Measurements from ENCODE around the gene DIP2C. TPM values are rescaled to one million over a fixed set of nuclear protein-coding genes. Genes with fewer than 3 reads are reported as not detected.

Gene DIP2C
- total RNA-seq, 1 donor from 2014 or later = 10.1 TPM

DNA sequence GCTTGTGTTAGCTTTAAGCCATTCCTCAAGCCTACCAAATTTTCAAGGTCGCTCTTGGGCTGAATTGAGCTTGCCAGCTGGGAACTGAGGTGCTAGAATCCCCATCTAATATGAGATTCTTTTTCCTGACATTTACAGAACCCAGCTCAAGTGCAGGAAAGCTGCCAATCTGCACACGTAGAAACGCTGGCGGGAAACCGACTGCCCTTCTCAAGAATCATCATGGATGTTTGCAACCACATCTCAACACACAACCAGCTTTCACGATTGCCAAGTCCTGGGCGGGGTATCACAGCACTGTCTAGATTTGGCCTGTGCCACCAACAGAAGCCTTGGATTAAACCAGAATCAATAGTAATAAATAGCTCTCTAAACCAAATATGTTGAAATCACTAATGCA lies 203.7 kb downstream of the DIP2C start:
- Histone ChIP-seq H3K9ac (no peak overlapping the region), H3K27ac (no peak overlapping the region), H3K4me1 (peaks cover 24% of the 10 kb centered on the region), H3F3A (ENCODE audit: low read depth) (no peaks in the 10 kb centered on the region), H3K79me2 (ENCODE audit: low read depth) (peaks cover 10% of the 10 kb centered on the region), H3K4me2 (no peak overlapping the region), H4K20me1 (ENCODE audit: low read depth) (peaks cover 47% of the 10 kb centered on the region), H3K9me3 (ENCODE audit: low read depth) (no peaks in the 10 kb centered on the region), H3K4me3 (no peak overlapping the region), H2AFZ (replicated peaks) (no peak overlapping the region), H3K36me3 (no peaks in the 10 kb centered on the region), H3K27me3 (no peaks in the 10 kb centered on the region)
- no peak for TF ChIP-seq EZH2phosphoT487 (IDR thresholded peaks at IDR 0.05)
- TF ChIP-seq, protein P1, sequence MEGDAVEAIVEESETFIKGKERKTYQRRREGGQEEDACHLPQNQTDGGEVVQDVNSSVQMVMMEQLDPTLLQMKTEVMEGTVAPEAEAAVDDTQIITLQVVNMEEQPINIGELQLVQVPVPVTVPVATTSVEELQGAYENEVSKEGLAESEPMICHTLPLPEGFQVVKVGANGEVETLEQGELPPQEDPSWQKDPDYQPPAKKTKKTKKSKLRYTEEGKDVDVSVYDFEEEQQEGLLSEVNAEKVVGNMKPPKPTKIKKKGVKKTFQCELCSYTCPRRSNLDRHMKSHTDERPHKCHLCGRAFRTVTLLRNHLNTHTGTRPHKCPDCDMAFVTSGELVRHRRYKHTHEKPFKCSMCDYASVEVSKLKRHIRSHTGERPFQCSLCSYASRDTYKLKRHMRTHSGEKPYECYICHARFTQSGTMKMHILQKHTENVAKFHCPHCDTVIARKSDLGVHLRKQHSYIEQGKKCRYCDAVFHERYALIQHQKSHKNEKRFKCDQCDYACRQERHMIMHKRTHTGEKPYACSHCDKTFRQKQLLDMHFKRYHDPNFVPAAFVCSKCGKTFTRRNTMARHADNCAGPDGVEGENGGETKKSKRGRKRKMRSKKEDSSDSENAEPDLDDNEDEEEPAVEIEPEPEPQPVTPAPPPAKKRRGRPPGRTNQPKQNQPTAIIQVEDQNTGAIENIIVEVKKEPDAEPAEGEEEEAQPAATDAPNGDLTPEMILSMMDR (IDR thresholded peaks at IDR 0.05) = no peak
- TF ChIP-seq EZH2 (IDR thresholded peaks at IDR 0.05) = no peak
- Mint-ChIP-seq H3K36me3 (peaks cover 26% of the 10 kb centered on the region), H3K27ac (peak overlapping the region; percentile 16), H3K9me3 (peaks cover 7% of the 10 kb centered on the region), H3K4me1 (peaks cover 57% of the 10 kb centered on the region), H3K27me3 (ENCODE audit: insufficient read depth, low read depth) (peaks cover 11% of the 10 kb centered on the region), H3K4me3 (peak overlapping the region; percentile 65)
- DNase-seq (ENCODE audit: low spot score) = no peak

DNA sequence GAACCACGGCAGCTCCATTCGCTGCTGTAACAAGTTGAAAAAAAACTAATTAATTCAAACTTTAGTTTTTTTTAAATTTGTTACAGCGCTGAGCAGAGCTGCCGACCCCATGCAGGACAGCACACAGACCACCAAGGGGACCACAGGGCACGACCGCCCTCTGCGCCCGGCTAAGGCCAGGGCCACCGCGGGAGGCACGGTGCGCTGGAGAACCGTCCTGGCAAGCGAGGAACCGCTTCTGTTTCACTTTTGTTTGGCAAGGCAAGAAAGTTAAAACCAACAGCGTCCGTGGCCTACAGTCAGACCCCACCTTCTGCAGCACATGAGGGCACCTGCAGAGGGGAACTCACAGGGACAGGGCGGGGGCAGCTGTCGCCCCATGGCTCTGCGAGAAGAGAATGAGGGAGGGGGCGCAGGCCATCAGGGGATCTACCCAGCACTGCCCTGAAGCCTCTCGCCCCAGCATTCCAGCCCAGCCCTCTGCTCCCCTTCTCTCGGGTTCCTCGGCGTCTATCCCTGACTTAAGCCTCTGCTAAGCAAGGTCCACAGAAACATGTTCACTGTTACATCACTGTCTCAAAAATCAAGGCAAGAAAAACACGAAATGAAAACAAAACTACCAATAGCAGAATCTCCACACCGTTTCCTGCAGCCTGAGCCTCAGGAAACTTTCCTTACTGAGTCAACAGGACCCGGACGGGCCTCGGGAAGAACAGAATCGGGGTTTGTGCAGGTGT lies 204.4 kb downstream of the DIP2C start:
- Histone ChIP-seq H3K9me3 (ENCODE audit: low read depth) (no peaks in the 10 kb centered on the region), H3K36me3 (no peaks in the 10 kb centered on the region), H3K4me2 (peak overlapping the region; percentile 25), H2AFZ (replicated peaks) (no peak overlapping the region), H3K4me3 (no peak overlapping the region), H3K27me3 (no peaks in the 10 kb centered on the region), H3K4me1 (peaks cover 24% of the 10 kb centered on the region), H3K9ac (no peak overlapping the region), H4K20me1 (ENCODE audit: low read depth) (peaks cover 40% of the 10 kb centered on the region), H3K79me2 (ENCODE audit: low read depth) (peaks cover 3% of the 10 kb centered on the region), H3K27ac (no peak overlapping the region), H3F3A (ENCODE audit: low read depth) (no peaks in the 10 kb centered on the region)
- Mint-ChIP-seq H3K36me3 (peaks cover 24% of the 10 kb centered on the region), H3K4me1 (peaks cover 54% of the 10 kb centered on the region), H3K4me3 (peak overlapping the region; percentile 71), H3K27ac (no peak overlapping the region), H3K27me3 (ENCODE audit: insufficient read depth, low read depth) (peaks cover 11% of the 10 kb centered on the region), H3K9me3 (peaks cover 7% of the 10 kb centered on the region)
- DNase-seq (ENCODE audit: low spot score) = no peak
- TF ChIP-seq EZH2phosphoT487 (IDR thresholded peaks at IDR 0.05) = no peak
- TF ChIP-seq, protein P1 (IDR thresholded peaks at IDR 0.05) = no peak
- no peak for TF ChIP-seq EZH2 (IDR thresholded peaks at IDR 0.05)

DNA sequence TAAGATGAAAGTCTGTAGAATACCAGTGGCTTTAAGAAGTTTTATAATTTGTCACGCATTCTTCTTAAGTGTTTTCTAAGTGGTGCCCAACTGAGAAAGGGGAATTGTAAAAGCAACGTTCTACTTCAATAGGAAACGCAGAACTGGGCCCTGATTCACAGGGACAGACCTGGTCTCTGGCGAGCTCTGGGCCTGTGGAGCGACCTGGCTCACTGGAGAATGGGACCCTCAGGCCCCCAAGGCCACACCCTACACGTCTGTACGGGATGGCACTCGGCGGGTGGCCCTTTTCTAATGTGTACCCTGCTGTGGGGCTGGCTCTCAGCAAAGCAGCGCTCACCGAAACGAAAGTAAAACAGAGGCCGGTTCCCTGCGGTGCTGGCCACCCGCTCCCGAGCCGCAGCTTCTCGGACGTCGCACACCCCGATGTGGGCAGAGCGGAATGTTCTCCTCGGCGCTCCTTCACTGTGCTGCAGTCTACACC lies 205.0 kb downstream of the DIP2C start:
- H3K4me3 Mint-ChIP-seq = peak overlapping the region; percentile 71
- Histone ChIP-seq H3K4me3 (no peak overlapping the region), H3K4me2 (peak overlapping the region; percentile 25), H3K4me1 (peaks cover 24% of the 10 kb centered on the region), H3K9ac (no peak overlapping the region), H3K9me3 (ENCODE audit: low read depth) (no peaks in the 10 kb centered on the region), H2AFZ (replicated peaks) (no peak overlapping the region), H3K27ac (peak overlapping the region; percentile 45), H3F3A (ENCODE audit: low read depth) (no peaks in the 10 kb centered on the region), H3K27me3 (no peaks in the 10 kb centered on the region), H3K79me2 (ENCODE audit: low read depth) (peaks cover 3% of the 10 kb centered on the region), H4K20me1 (ENCODE audit: low read depth) (peaks cover 40% of the 10 kb centered on the region), H3K36me3 (no peaks in the 10 kb centered on the region)
- peaks cover 7% of the 10 kb centered on the region for H3K9me3 Mint-ChIP-seq
- TF ChIP-seq EZH2 (IDR thresholded peaks at IDR 0.05) = no peak
- TF ChIP-seq, protein P1 (IDR thresholded peaks at IDR 0.05) = no peak
- no peak for TF ChIP-seq EZH2phosphoT487 (IDR thresholded peaks at IDR 0.05)
- peaks cover 23% of the 10 kb centered on the region for H3K36me3 Mint-ChIP-seq
- H3K4me1 Mint-ChIP-seq = peaks cover 54% of the 10 kb centered on the region
- peak; percentile 57 for DNase-seq (ENCODE audit: low spot score)
- H3K27ac Mint-ChIP-seq = peak overlapping the region; percentile 21
- peaks cover 11% of the 10 kb centered on the region for H3K27me3 Mint-ChIP-seq (ENCODE audit: insufficient read depth, low read depth)

Measured in neural progenitor cell (in vitro differentiated cells).